ENCODE results near the gene EXOSC10. TPM values are rescaled to one million over a fixed set of nuclear protein-coding genes. Genes with fewer than 3 reads are reported as not detected.
"Not testable (repeated sequence)": the region's sequence is repeated elsewhere in the genome, so short reads cannot be mapped to it uniquely, and the experiment has no call there.

Gene EXOSC10
- polyA plus RNA-seq, 4 donors = 70.6 to 102 (median 87.0) TPM

DNA sequence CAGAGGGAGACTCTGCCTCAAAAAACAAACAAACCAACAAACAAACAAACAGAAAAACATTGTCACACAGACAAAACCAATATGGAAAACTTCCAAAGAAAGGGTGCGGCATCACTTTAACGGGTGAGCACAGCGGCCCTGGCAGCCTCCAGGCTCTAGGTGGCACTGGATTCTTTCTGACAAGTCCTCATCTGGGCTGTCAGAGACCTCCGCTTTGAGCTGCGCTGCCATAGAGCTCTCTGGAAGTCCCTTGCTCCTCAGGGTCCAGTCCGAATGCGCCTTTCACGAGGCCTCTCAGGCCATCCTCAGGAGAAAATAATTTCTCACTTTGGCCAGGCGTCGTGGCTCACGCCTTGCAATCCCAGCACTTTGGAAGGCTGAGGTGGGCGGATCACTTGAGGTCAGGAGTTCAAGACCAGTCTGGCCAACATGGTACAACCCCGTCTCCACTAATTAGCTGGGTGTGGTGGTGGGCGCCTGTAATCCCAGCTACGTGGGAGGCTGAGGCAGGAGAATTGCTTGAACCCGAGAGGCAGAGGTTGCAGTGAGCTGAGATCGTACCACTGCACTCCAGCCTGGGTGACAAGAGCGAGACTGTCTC, 35.6 kb downstream of the EXOSC10 start:
- DNase-seq (ENCODE audit: low read depth in 4 of 4, low spot score in 3 of 4) = not testable (repeated sequence)

DNA sequence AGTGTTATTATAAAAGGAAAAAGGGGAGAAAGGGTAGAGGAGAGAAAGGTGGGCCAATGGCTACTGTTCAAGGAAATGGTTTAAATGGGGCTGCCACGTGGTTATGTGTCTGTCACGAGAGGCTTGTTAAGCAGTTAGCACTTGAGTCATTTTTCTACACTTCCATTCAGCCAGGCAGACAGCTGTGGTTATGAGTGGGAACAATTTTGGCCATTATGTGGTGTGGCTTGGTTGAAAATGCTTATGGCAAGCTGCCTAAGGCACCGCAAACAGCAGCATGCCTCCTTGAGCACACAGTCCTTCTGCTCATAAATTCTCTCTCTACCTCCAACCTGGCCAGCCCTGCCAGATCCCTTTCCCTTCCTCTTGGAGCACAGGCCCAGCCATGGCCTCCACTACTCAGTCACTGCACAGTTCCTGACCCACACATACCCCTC, 36.7 kb downstream of the EXOSC10 start:
- no peak for DNase-seq (ENCODE audit: low read depth in 4 of 4, low spot score in 3 of 4)

DNA sequence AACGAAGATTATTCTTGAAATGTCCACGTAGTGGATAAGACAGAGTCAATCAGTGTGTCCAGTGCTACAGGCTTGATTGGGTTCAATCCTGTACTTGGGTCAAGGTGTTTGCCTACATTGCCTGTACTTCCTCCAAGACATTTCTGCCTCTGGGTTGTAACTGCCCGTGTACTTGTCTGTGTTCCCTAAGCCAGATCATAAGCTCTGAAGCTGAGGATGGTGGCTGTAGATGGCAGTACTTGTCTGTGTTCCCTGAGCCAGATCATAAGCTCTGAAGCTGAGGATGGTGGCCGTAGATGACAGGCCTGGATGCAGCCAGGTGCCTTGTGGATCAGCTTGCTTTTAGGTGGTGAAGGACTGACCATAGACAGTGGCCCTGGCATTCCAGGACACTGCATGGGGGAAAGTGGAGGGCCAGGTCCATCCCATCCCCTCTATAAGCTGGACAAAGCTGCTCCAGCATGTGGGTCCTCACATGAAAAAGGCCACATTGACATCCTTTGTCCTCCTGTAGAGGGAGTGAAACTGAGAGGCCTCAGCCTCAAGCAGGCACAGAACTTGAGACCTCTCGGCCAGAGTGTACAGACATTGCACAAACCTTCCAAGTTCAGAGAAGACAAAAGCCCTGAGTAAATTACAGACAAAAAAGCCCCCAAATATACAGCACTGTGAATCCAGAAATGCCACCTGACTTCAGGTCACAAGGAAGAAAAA, 37.9 kb downstream of the EXOSC10 start:
- no peak for DNase-seq (ENCODE audit: low read depth in 4 of 4, low spot score in 3 of 4)

DNA sequence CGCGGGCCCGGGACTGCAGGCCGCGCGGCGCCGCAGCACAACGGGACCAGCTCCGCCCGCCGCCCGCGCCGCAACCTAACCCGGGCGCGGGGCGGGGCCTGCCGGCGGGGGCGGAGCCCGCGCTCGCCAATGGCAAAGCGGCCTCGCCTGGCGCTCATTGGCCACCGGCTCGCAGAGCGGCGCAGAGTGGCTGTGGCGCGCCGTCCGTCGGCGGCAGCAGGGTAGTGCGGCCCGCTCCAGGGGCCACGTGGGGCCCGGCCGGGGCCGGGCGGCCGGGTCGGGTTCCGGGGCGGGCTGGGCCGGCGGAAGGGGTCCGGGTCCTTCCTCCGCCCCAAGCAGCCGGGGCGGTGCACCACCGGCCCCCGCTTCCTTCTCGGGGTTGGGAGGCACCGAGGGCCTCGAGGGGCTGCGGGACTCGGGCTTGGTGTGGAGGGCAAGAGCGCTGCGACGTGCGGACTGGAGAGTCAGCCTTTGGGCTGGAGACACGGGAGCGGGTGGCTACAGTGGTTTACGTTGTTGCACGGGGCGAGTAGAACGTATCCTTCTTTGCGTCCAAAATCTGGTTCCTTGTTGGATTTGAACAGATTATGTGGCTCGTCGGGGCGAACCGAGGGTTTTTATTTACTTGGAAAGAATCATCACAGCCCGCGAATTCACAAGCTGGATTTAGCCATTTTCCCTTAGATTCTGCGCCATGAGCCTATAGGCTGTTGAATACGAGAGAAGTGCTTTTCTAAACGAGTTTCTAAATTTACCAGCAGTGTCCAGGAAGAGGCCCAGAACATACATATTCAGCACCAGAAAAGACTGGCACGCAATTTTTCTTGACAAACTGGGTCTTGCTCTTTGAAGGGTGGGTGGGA, 39.5 kb downstream of the EXOSC10 start, which contains the start of gene SRM:
TSS of gene SRM (minus strand) at position 51 of the 863 bp plus-strand sequence. CDS start 75 bp downstream, outside the sequence.
- peak; percentile 68 to 85 (median 78) for DNase-seq (ENCODE audit: low read depth in 4 of 4, low spot score in 3 of 4)

DNA sequence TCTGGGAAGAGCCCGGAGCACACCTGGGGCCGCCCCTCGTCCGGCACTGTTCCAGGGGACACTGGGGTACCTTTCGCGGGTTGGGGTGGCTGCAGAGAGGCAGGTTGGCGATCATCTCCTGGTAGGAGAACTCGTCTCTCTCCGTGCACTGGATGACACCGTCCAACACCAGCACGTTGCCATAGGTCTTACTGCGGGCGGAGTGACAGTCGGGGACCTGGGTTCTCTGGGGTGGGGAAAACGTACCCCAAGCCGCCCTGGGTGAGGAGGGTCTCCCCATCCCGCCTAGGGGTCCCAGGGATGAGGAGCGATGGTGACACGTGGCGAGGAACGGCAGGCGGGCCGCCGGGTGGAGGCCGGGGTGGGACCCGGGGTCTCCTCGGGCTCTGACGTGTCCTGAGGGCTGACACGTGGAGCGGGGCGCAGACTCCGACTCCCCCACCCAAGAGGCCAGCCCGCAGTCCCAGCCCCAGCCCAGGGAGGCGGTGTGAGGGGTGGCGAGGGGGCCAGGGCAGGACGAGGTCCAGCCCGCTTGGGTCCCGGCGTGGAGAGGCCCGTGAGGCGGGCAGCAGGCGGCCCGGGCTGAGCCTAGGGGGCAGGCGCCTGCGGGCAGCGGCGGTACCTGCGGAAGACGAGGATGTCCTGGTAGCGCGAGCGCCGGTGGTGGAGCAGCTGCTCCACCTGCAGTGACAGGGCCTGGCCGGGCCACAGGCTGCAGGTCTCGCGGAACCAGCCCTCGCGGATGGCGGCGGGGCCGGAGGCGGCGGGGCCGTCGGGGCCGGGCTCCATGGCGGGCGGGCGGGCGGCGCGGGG, 40.3 kb downstream of the EXOSC10 start:
- no peak for DNase-seq (ENCODE audit: low read depth in 4 of 4, low spot score in 3 of 4)

DNA sequence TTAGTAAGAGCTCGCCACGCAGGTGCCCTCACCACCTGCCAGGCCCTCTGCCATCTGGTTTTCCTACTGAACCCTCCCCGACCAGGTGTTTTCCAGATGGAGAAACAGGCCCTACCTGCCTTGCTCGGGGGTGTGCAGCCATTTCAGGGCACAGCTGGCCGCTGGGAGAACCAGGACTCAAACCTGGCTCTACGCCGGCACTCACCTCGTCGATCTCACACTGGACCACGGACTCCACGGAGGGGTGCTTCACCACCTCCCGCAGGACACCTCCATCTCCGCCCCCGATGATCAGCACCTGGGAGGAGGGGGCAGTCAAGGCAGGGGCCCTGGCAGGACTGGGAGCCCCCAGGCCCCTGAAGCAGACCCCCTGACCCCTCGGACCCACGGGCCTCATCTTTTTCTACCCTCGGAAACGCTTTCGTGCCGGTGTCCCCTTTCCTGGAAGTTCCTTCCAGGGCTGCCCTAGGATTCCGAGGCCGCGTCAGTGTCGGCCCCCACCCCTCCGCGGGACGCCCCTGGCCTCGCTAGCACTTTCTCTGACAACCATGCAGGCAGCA, 41.0 kb downstream of the EXOSC10 start:
- DNase-seq (ENCODE audit: low read depth in 4 of 4, low spot score in 3 of 4) = no peak

DNA sequence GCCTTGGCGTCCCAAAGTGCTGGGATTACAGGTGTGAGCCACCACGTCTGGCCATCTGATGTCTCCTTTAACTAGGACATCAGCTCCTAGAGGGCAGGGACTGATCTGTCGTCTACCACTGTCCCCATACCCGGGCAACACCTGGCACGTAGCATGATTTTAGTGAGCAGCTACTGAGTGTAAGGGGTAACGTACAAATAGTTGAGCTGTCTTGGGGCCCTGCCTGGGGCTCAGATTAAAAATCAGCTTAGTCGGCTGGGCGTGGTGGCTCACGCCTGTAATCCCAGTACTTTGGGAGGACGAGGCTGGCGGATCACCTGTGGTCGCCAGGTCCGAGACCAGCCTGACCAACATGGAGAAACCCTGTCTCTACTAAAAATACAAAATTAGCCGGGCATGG, 41.6 kb downstream of the EXOSC10 start:
- DNase-seq (ENCODE audit: low read depth in 4 of 4, low spot score in 3 of 4) = no peak

DNA sequence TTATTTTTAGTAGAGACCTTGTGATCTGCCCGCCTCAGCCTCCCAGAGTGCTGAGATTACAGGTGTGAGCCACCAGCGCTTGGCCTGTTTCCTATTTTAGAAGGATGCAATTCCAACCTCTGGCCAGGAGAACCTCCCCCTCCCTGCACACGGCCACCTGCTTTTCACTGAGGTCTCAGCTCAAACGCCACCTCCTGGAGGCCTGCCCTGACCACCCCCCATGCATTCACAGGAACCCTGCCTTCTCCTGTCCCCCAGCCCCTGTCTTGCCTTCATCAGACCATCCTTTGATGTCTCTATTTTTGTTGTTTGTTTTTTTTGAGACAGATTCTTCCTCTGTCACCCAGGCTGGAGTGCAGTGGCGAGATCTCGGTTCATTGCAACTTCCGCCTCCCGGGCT, 42.2 kb downstream of the EXOSC10 start:
- no peak for DNase-seq (ENCODE audit: low read depth in 4 of 4, low spot score in 3 of 4)

DNA sequence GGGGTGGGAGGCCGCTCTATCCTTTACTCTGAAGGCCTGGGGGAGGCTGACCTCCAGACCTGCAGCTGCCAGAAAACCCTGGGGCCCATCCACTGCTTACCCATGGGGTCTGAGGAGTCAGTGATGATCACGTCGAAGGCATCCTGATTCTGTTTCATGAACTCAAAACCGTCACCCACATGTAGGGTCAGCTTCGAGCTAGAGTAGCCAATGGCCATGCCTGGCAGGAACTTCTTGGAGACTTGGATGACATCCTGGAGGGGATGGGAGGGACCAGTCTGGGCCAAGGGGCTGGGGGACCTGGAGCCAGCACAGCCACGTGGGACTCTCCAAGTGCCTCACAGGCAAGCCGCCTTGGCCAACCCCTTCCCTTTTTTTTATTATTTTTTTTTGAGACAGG, 43.2 kb downstream of the EXOSC10 start:
- no peak for DNase-seq (ENCODE audit: low read depth in 4 of 4, low spot score in 3 of 4)

DNA sequence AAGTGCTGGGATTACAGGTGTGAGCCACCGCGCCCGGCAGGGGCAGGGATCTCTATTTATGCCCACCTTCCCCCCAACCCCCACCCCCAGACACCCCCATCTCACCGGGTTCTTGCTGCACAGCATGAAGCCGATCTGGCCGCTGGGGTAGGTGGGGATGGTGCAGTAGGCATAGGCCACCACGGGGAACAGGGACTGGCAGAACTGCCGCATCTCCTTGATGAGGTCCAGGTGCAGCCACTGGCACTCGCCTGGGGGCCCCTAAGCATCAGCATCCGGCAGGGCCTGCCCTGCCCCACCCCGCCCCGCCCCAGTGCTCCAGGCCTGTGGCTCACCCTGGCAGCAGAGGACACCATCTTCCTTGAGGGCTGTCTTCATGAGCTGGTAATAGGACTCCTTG, 44.0 kb downstream of the EXOSC10 start:
- no peak for DNase-seq (ENCODE audit: low read depth in 4 of 4, low spot score in 3 of 4)

DNA sequence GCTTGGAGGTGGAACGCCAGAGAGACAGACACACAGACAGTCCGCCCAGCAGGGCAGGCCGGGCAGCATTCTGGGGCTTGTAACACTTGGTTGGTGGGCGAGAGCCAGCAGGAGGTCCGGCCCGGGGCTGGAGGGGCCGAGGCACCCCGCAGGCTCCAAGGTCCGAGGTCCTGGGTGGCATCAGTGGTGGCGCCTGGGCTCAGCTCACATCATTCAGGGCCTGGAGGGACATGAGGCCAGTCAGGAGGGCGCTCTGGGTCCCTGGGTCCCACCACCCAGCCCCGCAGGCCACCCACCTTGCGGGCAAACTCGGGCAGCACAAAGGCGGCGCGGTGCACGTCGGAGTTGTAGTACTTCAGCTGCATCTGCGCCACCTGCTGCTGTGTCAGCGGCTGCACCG, 45.0 kb downstream of the EXOSC10 start:
- no peak for DNase-seq (ENCODE audit: low read depth in 4 of 4, low spot score in 3 of 4)

DNA sequence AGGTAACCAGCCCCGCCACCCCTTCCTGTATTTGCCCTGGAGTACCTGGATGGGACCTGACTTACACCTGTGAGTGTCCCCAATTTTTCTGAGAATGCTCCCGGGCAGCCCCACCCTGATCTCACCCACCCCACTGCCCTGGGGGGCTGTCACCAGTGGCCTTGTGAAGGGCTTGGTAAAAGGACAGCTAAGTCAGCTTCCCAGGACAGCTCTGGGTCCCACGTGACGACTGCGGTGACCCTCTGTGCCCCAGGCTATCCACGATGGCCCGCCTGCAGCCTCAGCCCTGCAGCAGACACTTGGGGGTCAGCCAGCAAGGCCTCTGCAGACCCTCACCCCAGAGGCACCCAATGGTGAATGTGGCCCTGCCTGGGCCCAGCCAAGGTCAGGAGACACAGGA, 45.5 kb downstream of the EXOSC10 start:
- DNase-seq (ENCODE audit: low read depth in 4 of 4, low spot score in 3 of 4) = no peak

DNA sequence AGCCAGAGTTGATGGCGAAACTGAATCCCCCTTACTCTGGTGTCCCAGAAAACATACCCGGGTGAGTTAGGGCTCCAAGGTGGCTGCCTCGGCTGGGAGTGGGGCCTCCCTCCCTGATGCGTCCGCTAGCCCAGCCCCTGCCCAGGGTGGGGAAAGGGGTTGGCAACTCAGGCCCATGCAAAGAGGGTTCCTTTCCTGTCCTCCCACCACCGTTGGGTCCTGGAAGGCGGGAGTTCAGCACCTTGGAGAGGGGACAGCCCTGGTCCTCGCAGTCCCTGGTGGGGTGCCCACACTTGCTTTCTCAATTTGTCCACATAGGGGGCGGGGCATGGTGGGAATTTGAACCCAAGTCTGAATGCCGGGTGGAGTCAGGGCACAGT, 45.9 kb downstream of the EXOSC10 start:
- no peak for DNase-seq (ENCODE audit: low read depth in 4 of 4, low spot score in 3 of 4)

DNA sequence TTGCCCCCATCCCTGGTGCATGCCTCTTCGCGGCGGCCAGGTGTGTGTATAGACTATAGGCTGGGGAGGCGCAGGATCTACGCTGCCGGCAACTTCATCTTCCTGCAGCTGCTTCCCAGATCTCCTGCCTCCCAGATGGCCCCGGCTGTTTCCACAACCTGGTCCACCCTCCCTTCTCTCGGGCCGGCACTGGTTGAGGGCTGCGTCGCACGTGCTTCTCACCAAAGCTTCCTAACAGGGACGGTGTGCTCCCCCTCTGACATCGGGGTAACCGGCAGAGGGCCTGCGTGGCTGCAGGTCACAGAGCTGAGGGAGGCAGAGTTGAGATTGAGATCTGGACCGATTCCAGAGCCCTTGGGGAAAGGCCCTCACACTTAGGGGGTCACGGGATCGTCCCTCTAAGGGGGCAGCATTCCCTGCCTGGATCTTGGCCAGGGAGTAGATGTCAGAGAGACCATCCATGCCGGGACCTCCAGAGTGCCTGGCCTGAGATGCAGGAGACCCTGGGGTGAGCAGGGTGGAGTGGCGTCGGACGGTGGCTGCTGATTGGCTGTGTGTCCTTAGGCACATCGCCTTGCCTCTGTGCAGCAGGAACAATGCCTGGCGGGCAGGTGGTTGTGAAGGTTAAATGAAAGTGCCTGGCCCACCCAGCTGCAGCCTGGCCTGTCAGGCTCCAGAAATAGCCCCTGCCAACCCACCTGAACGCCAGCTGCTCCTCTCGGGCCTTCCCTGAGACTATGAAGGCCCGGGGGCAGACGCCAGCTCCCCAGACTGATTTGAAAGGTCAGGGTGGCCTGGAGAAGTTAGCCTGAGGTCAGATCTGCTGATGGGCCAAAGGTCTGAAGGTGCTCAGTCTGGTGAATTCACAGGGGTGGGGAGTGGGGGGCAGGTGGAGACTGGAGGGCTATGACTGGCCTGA, 46.6 kb downstream of the EXOSC10 start:
- DNase-seq (ENCODE audit: low read depth in 4 of 4, low spot score in 3 of 4) = no peak

DNA sequence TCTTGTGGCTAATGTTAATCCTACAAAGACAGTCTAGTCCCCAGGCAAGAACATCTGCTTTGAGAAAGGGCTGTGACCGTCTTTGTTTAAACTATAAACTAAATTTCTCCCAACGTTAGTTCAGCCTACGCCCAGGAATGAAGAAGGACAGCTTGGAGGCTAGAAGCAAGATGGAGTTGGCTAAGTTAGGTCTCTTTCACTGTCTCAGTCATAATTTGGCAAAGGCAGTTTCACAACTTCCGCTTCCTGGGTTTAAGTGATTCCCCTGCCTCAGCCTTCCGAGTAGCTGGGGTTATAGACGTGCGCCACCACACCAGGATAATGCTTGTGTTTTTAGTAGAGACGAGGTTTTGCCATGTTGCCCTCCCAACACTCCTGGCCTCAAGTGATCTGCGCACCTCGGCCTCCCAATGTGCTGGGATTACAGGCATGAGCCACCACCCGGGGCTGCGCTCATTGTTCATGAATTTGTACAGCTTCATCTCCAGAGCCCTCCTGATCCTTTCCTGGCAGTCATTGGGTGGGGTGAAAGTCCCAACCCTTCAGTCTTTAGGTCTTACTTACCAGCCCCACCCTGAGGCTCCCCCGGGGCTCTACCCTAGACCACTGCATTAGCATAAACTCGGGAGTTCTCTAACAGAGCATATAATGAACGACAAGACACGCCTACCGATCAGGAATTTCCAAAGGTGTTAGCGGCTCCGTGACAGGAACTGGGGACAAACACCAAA, 47.7 kb downstream of the EXOSC10 start:
- no peak for DNase-seq (ENCODE audit: low read depth in 4 of 4, low spot score in 3 of 4)

DNA sequence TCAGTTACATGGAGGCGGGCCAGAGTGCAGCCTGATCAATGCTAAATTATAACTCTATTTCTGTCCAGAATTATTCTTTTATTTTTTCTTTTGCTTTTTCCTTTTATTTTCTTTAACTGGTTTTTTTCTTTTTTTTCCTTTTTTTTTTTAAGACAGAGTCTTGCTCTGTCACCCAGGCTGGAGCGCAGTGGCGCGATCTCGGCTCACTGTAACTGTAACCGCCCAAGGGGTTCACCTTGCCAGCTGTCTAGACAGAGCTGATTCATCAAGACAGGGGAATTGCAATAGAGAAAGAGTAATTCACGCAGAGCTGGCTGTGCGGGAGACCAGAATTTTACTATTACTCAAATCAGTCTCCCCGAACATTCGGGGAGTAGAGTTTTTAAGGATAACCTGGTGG, 48.5 kb downstream of the EXOSC10 start:
- DNase-seq (ENCODE audit: low read depth in 4 of 4, low spot score in 3 of 4) = not testable (repeated sequence)

DNA sequence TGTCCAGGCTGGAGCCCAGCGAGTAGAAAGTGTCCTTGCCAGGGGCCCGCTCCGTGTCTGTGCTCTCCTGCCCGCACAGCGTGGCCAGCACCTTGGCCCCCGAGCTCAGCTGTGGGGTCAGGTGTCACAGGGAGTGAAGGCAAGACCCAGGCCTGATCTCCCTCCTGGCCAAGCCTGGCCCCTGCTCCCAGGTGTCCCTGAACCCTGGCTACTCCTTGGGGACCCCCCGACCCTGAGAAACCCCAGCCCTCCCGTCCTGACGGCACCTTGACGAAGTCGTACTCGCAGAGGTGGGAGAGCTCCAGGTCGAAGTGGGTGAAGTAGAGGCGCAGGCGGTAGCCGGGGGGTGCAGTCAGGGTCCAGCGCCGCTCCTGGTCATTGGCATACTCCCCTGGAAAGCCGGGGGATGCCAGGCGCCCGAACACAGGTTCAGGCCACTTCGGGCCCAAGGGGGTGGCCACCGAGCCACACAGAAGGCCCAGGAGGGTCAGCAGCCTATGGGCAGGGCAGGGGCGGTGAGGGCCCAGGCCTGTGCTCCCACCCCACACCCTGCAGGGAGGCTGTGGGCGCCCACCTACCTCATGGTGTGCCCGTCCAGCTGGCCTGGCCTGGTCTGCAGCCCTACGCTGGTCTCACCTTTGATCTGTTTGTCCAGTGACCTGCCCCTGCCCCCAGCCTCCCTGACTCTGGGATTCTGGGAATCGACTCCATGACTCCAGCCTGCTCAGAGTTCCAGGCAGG, 52.9 kb downstream of the EXOSC10 start, which contains the start of gene MASP2:
TSS of gene MASP2 (minus strand) at position 615 of the 741 bp plus-strand sequence. CDS start at position 583, 32 bp downstream.
- DNase-seq (ENCODE audit: low read depth in 4 of 4, low spot score in 3 of 4) = no peak

DNA sequence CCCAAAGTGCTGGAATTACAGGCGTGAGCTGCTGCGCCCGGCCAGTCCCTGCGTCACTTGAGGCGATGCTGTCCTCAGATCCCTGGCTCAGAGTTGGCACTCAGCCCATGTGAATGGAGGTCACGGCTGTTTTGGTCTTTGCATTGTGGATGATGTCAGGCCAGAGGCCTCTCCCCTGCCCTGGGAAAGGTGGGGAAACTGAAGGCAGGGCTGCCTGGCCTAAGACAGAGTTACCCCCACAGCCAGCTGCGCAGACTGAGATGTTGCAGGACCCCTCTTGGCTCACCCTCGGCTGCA, 53.5 kb downstream of the EXOSC10 start:
- DNase-seq (ENCODE audit: low read depth in 4 of 4, low spot score in 3 of 4) = no peak

Data from left renal pelvis (tissue), 4 donors.